Activated CD8-positive, alpha-beta T cell treated with anti-CD3 and anti-CD28 coated beads for 36 hours (primary cell): ENCODE data around the gene CCNYL1. TPM values are rescaled to one million over a fixed set of nuclear protein-coding genes. Genes with fewer than 3 reads are reported as not detected.

Source experiments
- ATAC-seq: fragments of 200-7000 bp; cut with Tn5 transposase; one replicate; pipeline ENCODE4 v1.10.0; 2021; ENCODE audit warnings: mild to moderate bottlenecking, moderate library complexity
- CTCF ChIA-PET: fragments of 350-600 bp; sonication (Branson Sonifier 250); formaldehyde crosslinking; loops from one replicate; lab custom pipeline; 2021; ENCODE audit warnings: antibody characterized with exemption; lab: Charles Lee
- POLR2A ChIA-PET: fragments of 350-600 bp; sonication (Branson Sonifier 250); formaldehyde crosslinking; loops from one replicate; lab custom pipeline; 2021; ENCODE audit warnings: antibody characterized with exemption; lab: Charles Lee
- DNase-seq: peaks from one replicate; pipeline ENCODE4 v3.0.0-alpha.2; 2020
- H3K27ac Mint-ChIP-seq: one replicate; pipeline ENCODE4 v1.8.0; 2021; ENCODE audit warnings: mild to moderate bottlenecking, mixed read lengths
- H3K27me3 Mint-ChIP-seq: one replicate; pipeline ENCODE4 v1.8.0; 2021; ENCODE audit warnings: mixed read lengths
- H3K36me3 Mint-ChIP-seq: one replicate; pipeline ENCODE4 v1.8.0; 2021; ENCODE audit warnings: low read depth, mixed read lengths
- H3K4me1 Mint-ChIP-seq: one replicate; pipeline ENCODE4 v1.8.0; 2021; ENCODE audit warnings: low read depth, mixed read lengths
- H3K4me3 Mint-ChIP-seq: one replicate; pipeline ENCODE4 v1.8.0; 2021; ENCODE audit warnings: mild to moderate bottlenecking, moderate library complexity, mixed read lengths
- H3K9me3 Mint-ChIP-seq: one replicate; pipeline ENCODE4 v1.8.0; 2021; ENCODE audit warnings: mixed read lengths
- CTCF ChIP-seq: fragments of 200-600 bp; IDR thresholded peaks from one replicate; pipeline ENCODE4 v1.8.0; 2022; ENCODE audit warnings: antibody characterized with exemption, mild to moderate bottlenecking
- intact Hi-C: fragments of 100-400 bp; cut with micrococcal nuclease; formaldehyde crosslinking; loops from one replicate; pipeline ENCODE4 v1.10.0; 2022
- total RNA-seq, 2 experiments: library from RNA; stranded (reverse); gene quantifications; one replicate each; pipeline ENCODE4 v1.2.3, GENCODE V29; 2021

The CCNYL1 gene
- total RNA-seq, 2 experiments from 2014 or later, result 3.8 to 4.3 TPM

GRCh38 chr2:207767461-207768167, 56.2 kb downstream of the CCNYL1 start:
- intact Hi-C loops, result loop anchor here (5.0 kb wide), 2 partner anchors 260 to 275 kb away; partner anchors contain the start of gene PLEKHM3
- H3K27ac Mint-ChIP-seq, result no peak overlapping the region
- H3K27me3 Mint-ChIP-seq, result peaks cover 45% of the 10 kb centered on the region
- H3K4me1 Mint-ChIP-seq, result peaks cover 24% of the 10 kb centered on the region
- H3K9me3 Mint-ChIP-seq, result peaks cover 3% of the 10 kb centered on the region
- no peak for TF ChIP-seq CTCF
- ChIA-PET CTCF (interaction anchor here (0.5 to 3.8 kb wide), 4 partner anchors 76 to 1180 kb away, joined by 3 to 18 read pairs (median 3); no protein-coding TSS in a partner anchor), POLR2A (interaction anchor here (0.8 kb wide), 1 partner anchor 274 kb away, joined by 3 read pairs; no protein-coding TSS in a partner anchor)
- DNase-seq (peak; percentile 17), ATAC-seq (no peak)
- peak overlapping the region; percentile 79 for H3K4me3 Mint-ChIP-seq
- peaks cover 8% of the 10 kb centered on the region for H3K36me3 Mint-ChIP-seq

GRCh38 chr2:207768168-207768865, 56.9 kb downstream of the CCNYL1 start:
- no peak for TF ChIP-seq CTCF
- Mint-ChIP-seq H3K4me3 (peak overlapping the region; percentile 79), H3K36me3 (peaks cover 8% of the 10 kb centered on the region), H3K27ac (no peak overlapping the region), H3K4me1 (peaks cover 24% of the 10 kb centered on the region), H3K27me3 (peaks cover 42% of the 10 kb centered on the region), H3K9me3 (peaks cover 3% of the 10 kb centered on the region)
- peak; percentile 48 for DNase-seq
- intact Hi-C loops, result loop anchor here (5.0 kb wide), 2 partner anchors 259 to 274 kb away; partner anchors contain the start of gene PLEKHM3
- no peak for ATAC-seq
- ChIA-PET CTCF (interaction anchor here (0.6 to 3.8 kb wide), 3 partner anchors 143 to 274 kb away, joined by 3 to 18 read pairs (median 3); partner anchors contain the start of gene METTL21A), POLR2A (no interaction called here)

- TF ChIP-seq CTCF, result no peak
- peak overlapping the region; percentile 16 for H3K27ac Mint-ChIP-seq
- H3K4me3 Mint-ChIP-seq, result peak overlapping the region; percentile 79
- H3K27me3 Mint-ChIP-seq, result peaks cover 37% of the 10 kb centered on the region
- POLR2A ChIA-PET, result interaction anchor here (1.3 kb wide), 1 partner anchor 23 kb away, joined by 4 read pairs; no protein-coding TSS in a partner anchor
- DNase-seq (peak; percentile 51), ATAC-seq (peak; percentile 10)
- intact Hi-C loops, result loop anchor here (5.0 kb wide), 2 partner anchors 258 to 273 kb away; partner anchors contain the start of gene PLEKHM3
- peaks cover 3% of the 10 kb centered on the region for H3K9me3 Mint-ChIP-seq
- H3K36me3 Mint-ChIP-seq, result peaks cover 8% of the 10 kb centered on the region
- CTCF ChIA-PET, result interaction anchor here (0.6 to 3.8 kb wide), 7 partner anchors 9 to 272 kb away, joined by 3 to 18 read pairs (median 4); partner anchors contain the start of genes METTL21A and PLEKHM3
- H3K4me1 Mint-ChIP-seq, result peaks cover 24% of the 10 kb centered on the region
Observed at GRCh38 chr2:207768866-207769596, 57.6 kb downstream of the CCNYL1 start.

GRCh38 chr2:207770602-207771404, 59.4 kb downstream of the CCNYL1 start:
- Mint-ChIP-seq H3K27me3 (peaks cover 30% of the 10 kb centered on the region), H3K9me3 (peaks cover 3% of the 10 kb centered on the region), H3K36me3 (peaks cover 8% of the 10 kb centered on the region), H3K4me1 (peaks cover 24% of the 10 kb centered on the region), H3K4me3 (peak overlapping the region; percentile 86), H3K27ac (no peak overlapping the region)
- ChIA-PET POLR2A (interaction anchor here (1.3 kb wide), 1 partner anchor 21 kb away, joined by 4 read pairs; no protein-coding TSS in a partner anchor), CTCF (interaction anchor here (1.0 to 3.8 kb wide), 4 partner anchors 59 to 270 kb away, joined by 3 to 18 read pairs (median 4); partner anchors contain the start of genes CCNYL1, METTL21A and PLEKHM3)
- intact Hi-C loops, result no loop called here
- TF ChIP-seq CTCF, result no peak
- DNase-seq, result peak; percentile 20
- ATAC-seq, result no peak
